ENCODE results near the gene INTS7.
"Not testable (repeated sequence)": the region's sequence is repeated elsewhere in the genome, so short reads cannot be mapped to it uniquely, and the experiment has no call there.

INTS7 gene

GRCh38 chr1:211975152-211975941 lies 60.0 kb downstream of the INTS7 start:
- DNase-seq: no peak

GRCh38 chr1:211973541-211973940 lies 61.8 kb downstream of the INTS7 start:
- DNase-seq: no peak

GRCh38 chr1:211968200-211968834 lies 67.0 kb downstream of the INTS7 start:
- DNase-seq: no peak

- no peak for DNase-seq
Observed at GRCh38 chr1:211967704-211968103, 67.7 kb downstream of the INTS7 start.

- no peak for DNase-seq
Observed at GRCh38 chr1:211965108-211965805, 70.1 kb downstream of the INTS7 start.

- DNase-seq: no peak
Observed at GRCh38 chr1:211959680-211960079, 75.7 kb downstream of the INTS7 start.

GRCh38 chr1:211959221-211959620 lies 76.1 kb downstream of the INTS7 start:
- DNase-seq: no peak

- DNase-seq: not testable (repeated sequence)
Observed at GRCh38 chr1:211954028-211954427, 81.3 kb downstream of the INTS7 start.

GRCh38 chr1:211953543-211953942 lies 81.8 kb downstream of the INTS7 start:
- not testable (repeated sequence) for DNase-seq

- no peak for DNase-seq
Observed at GRCh38 chr1:211952299-211952698, 83.1 kb downstream of the INTS7 start.

- DNase-seq: no peak
Observed at GRCh38 chr1:211951856-211952255, 83.5 kb downstream of the INTS7 start.

- no peak for DNase-seq
Observed at GRCh38 chr1:211948377-211948776, 87.0 kb downstream of the INTS7 start.

- no peak for DNase-seq
Observed at GRCh38 chr1:211947396-211948295, 87.7 kb downstream of the INTS7 start.

- no peak for DNase-seq
Observed at GRCh38 chr1:211944733-211945500, 90.4 kb downstream of the INTS7 start.

GRCh38 chr1:211942583-211942982 lies 92.8 kb downstream of the INTS7 start:
- no peak for DNase-seq

- DNase-seq: no peak
Observed at GRCh38 chr1:211939876-211940468, 95.4 kb downstream of the INTS7 start.

GRCh38 chr1:211938561-211938997 lies 96.8 kb downstream of the INTS7 start:
- DNase-seq: no peak

- not testable (repeated sequence) for DNase-seq
Observed at GRCh38 chr1:211937422-211937821, 97.9 kb downstream of the INTS7 start.

- DNase-seq: no peak
Observed at GRCh38 chr1:211935448-211935970, 99.8 kb downstream of the INTS7 start.

- no peak for DNase-seq
Observed at GRCh38 chr1:211933946-211934714, 101.2 kb downstream of the INTS7 start.

GRCh38 chr1:211932933-211933254 lies 102.5 kb downstream of the INTS7 start:
- no peak for DNase-seq
